Measurements from ENCODE around the gene ZMAT3. TPM values are rescaled to one million over a fixed set of nuclear protein-coding genes. Genes with fewer than 3 reads are reported as not detected.
A peak's percentile ranks its signal among the peaks of the same experiment; 100 is the strongest.

The ZMAT3 gene
- total and polyA plus RNA-seq, 2 of the 13 experiments (the other 11 are each of a cell fraction or from before 2014, with no cell fraction given) = 11.4 to 11.7 TPM

- ChIA-PET POLR2A (no interaction called here), CTCF (ENCODE audit: low intra/inter-chr PET ratio, low total read pairs) (no interaction called here)
- H3K4me3 ChIP-seq (replicated peaks in 1 of 3; ENCODE audit: insufficient read depth in 1 of 3, low read depth in 2 of 3, low read length in 3 of 3) = no peak overlapping the region
- DNase-seq (ENCODE audit: low spot score) (no peak), ATAC-seq (no peak), FAIRE-seq (no peak)
- H2AFZ ChIP-seq (ENCODE audit: low read length) = no peak overlapping the region
- no peaks in the 10 kb centered on the region for H3K79me2 ChIP-seq (ENCODE audit: insufficient read depth, low read length)
- no peaks in the 10 kb centered on the region for H4K20me1 ChIP-seq (ENCODE audit: insufficient read depth, low read length)
- H3K4me1 ChIP-seq (ENCODE audit: insufficient read depth, low read length) = no peaks in the 10 kb centered on the region
- intact Hi-C loops (cut with micrococcal nuclease; ENCODE audit: unreplicated experiment) (no loop called here), in situ Hi-C loops (cut with HindIII; ENCODE audit: extremely low pct_ligation_motif_present, low pct_unique_long_range_greater_than_20kb) (no loop called here)
- no TSS peak for BruUV-seq (replicated peaks)
- no peak overlapping the region for H3K9ac ChIP-seq (ENCODE audit: insufficient read depth, low read depth, low read length)
- no peaks in the 10 kb centered on the region for H3K27me3 ChIP-seq (ENCODE audit: control insufficient read depth in 1 of 2, insufficient read depth in 2 of 2, low read length in 2 of 2)
- H3K4me2 ChIP-seq (ENCODE audit: low read depth, low read length) = no peak overlapping the region
- no peak for TF ChIP-seq SALL2 (CRISPR knock-in tag; IDR thresholded peaks at IDR 0.05)
- peak; percentile 31; the same call in 1 of the 2 replicates for TF ChIP-seq CREB1 (IDR thresholded peaks at IDR 0.05)
- TF ChIP-seq CREB1 (CRISPR knock-in tag; IDR thresholded peaks at IDR 0.05) = no peak
- H3K36me3 ChIP-seq (replicated peaks in 1 of 2; ENCODE audit: control insufficient read depth in 1 of 2, insufficient read depth in 2 of 2, low read length in 2 of 2) = no peaks in the 10 kb centered on the region
- WGBS (ENCODE audit: low lambda C conversion rate) = 24% methylated on average over 3 of the region's 3 CpGs
- no peak overlapping the region for H3K27ac ChIP-seq (ENCODE audit: extremely low read length, insufficient read depth, low read length)
- no peaks in the 10 kb centered on the region for H3K9me3 ChIP-seq (ENCODE audit: low read length)
These were observed 10.8 kb upstream of the ZMAT3 start for GRCh38 chr3:179082416-179082815.

- no peak overlapping the region for H3K9ac ChIP-seq (ENCODE audit: insufficient read depth, low read depth, low read length)
- no peaks in the 10 kb centered on the region for H3K27me3 ChIP-seq (ENCODE audit: control insufficient read depth in 1 of 2, insufficient read depth in 2 of 2, low read length in 2 of 2)
- no peaks in the 10 kb centered on the region for H3K79me2 ChIP-seq (ENCODE audit: insufficient read depth, low read length)
- ATAC-seq (no peak), DNase-seq (ENCODE audit: low spot score) (no peak), FAIRE-seq (no peak)
- in situ Hi-C loops (cut with HindIII; ENCODE audit: extremely low pct_ligation_motif_present, low pct_unique_long_range_greater_than_20kb) (no loop called here), intact Hi-C loops (cut with micrococcal nuclease; ENCODE audit: unreplicated experiment) (no loop called here)
- TF ChIP-seq ZNF446 (CRISPR knock-in tag; IDR thresholded peaks at IDR 0.05) (no peak), FOSL1 (CRISPR knock-in tag; IDR thresholded peaks at IDR 0.05; ENCODE audit: borderline replicate concordance) (no peak), NR3C1 (CRISPR knock-in tag; IDR thresholded peaks at IDR 0.05) (no peak), TERF1 (CRISPR knock-in tag; IDR thresholded peaks at IDR 0.05) (no peak), NFE2L2 (IDR thresholded peaks at IDR 0.05; ENCODE audit: low read length) (no peak), HOXA9 (CRISPR knock-in tag; IDR thresholded peaks at IDR 0.05; ENCODE audit: borderline replicate concordance) (no peak)
- 44% methylated on average over 2 of the region's 2 CpGs for whole genome bisulfite sequencing (ENCODE audit: low lambda C conversion rate)
- H2AFZ ChIP-seq (ENCODE audit: low read length) = no peak overlapping the region
- no peak overlapping the region for H3K4me3 ChIP-seq (replicated peaks in 1 of 3; ENCODE audit: insufficient read depth in 1 of 3, low read depth in 2 of 3, low read length in 3 of 3)
- H3K4me1 ChIP-seq (ENCODE audit: insufficient read depth, low read length) = no peaks in the 10 kb centered on the region
- no peak overlapping the region for H3K4me2 ChIP-seq (ENCODE audit: low read depth, low read length)
- no peaks in the 10 kb centered on the region for H3K36me3 ChIP-seq (replicated peaks in 1 of 2; ENCODE audit: control insufficient read depth in 1 of 2, insufficient read depth in 2 of 2, low read length in 2 of 2)
- H4K20me1 ChIP-seq (ENCODE audit: insufficient read depth, low read length) = no peaks in the 10 kb centered on the region
- ChIA-PET POLR2A (no interaction called here), CTCF (ENCODE audit: low intra/inter-chr PET ratio, low total read pairs) (no interaction called here)
- H3K9me3 ChIP-seq (ENCODE audit: low read length) = no peaks in the 10 kb centered on the region
- no peak overlapping the region for H3K27ac ChIP-seq (ENCODE audit: extremely low read length, insufficient read depth, low read length)
- BruUV-seq (replicated peaks) = no TSS peak
These were observed 10.3 kb upstream of the ZMAT3 start for GRCh38 chr3:179081885-179082284.
